HG02981 (cell line): ENCODE data around the gene BUB1B.

Experiments
- ATAC-seq: cut with Tn5 transposase; IDR thresholded peaks from one replicate; pipeline ENCODE4 v1.9.1; 2021; ENCODE audit warnings: mild to moderate bottlenecking, moderate library complexity; ENCODE audit not compliant: unreplicated experiment

BUB1B gene

DNA sequence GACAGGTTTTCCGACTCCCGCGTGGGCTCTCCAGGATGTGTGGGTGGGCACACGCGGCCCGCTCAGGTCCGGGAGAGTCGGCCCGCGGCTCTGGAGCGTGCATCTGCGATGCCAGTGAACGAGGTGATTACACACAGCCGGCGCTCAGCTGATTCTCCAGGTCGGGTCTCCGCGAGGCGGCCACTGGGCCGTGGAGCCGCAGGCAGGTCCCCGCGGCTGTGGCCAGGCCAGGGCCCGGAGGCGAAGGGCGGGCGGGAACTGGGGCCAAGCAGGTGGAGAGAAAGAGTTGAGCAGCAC, 91.2 kb downstream of the BUB1B start:
- no peak for ATAC-seq

- no peak for ATAC-seq
Measured at GRCh38 chr15:40252438-40253166, 91.7 kb downstream of the BUB1B start.

DNA sequence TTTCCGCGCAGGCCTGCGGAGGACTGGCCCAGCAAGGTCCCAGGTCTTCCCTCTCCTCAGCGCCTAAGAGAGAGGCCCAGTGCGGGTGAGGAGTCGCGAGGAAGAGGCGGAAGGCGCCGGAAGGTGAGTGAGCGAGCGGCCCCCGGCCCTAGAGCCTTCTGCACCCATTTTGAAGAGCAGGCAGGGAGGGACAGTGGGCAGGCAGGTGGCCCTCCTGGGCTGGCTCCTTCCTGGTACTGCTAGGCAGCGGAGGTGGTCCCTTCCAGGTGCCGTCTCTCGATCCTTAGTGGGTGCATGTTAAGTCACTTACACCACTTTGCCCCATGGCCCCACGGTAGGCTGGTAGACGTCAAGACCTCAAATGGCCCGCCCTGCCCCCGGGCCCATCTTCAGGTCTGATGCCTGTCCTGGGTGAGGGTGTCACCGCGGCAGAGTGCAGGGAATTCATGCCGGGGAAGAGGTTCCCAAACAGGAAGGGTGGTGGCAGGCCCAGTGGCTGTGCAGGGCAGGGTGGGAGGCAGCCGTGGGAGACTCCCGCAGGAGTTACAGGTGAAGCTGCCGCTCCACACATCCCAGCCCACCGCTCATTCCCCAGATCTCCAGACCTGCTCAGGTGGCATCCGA, 92.4 kb downstream of the BUB1B start:
- no peak for ATAC-seq

GRCh38 chr15:40254452-40254851, 93.6 kb downstream of the BUB1B start:
- no peak for ATAC-seq

DNA sequence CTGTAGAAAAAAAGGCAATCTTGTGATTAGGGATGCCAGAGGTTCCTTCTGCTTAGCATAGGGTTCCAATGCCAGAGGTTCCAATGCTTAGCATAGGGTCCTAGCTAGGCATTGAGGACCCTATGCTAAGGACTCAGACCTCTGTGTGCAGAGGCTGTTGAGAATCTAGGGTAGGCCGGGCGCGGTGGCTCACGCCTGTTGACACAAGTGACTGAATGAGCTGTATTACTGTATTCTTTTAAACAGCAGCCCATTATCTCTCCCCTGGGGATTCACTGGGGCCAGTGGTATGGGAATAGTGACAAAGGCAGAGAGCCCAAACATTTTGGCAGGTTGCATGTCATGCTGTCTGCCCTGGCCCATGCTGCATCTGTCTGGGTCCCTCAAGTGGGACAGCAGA, 94.2 kb downstream of the BUB1B start:
- no peak for ATAC-seq

DNA sequence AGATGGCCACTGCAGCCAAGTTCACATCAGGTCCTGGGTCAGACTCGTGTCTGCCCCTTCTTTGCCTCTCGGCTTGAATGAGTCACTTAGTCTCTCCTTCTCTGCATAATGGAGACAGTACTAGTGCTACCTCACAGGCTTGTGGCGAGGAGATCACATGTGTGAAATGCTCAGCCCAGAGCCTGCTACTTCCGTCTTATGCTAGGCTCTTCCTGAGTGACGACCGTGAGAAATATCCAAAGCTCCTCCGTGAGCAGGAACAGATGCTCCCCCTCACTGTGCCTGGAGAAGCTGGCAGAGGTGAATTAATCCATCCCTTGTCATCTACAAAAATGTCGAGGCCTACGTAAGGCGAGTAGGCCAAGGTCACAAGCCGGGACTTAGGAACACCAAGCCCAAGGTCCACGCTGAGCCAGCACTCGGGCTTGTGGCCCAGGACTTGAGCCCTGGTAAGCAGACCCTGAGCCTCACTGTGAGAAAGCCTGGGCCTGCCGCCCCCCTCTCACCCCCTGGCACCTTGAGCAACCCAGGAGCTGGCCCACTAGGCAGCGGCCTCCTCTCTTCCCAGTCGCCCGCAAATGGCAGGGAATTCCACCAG, 95.9 kb downstream of the BUB1B start:
- ATAC-seq, result no peak

GRCh38 chr15:40257656-40258450, 97.0 kb downstream of the BUB1B start:
- ATAC-seq, result no peak

DNA sequence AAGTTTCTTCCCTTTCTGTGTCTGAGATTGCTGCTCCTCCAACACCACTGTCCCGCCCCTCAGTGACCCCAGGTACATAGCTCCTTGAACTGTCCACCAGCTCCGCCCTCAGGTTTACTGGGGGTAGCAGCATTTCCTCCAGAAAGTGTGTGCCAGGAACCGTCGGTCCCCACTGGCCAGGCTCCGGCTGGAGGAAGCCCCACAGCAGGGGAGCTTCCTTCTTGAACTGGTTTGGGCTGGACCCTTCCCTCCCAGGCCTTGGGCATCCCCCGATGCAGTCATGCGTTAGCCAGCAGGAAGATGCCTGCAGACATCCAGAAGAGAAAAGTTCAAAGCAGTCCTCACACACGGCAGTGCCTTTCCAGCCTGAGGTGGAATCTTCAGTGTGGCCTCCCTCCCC, 97.7 kb downstream of the BUB1B start:
- no peak for ATAC-seq

DNA sequence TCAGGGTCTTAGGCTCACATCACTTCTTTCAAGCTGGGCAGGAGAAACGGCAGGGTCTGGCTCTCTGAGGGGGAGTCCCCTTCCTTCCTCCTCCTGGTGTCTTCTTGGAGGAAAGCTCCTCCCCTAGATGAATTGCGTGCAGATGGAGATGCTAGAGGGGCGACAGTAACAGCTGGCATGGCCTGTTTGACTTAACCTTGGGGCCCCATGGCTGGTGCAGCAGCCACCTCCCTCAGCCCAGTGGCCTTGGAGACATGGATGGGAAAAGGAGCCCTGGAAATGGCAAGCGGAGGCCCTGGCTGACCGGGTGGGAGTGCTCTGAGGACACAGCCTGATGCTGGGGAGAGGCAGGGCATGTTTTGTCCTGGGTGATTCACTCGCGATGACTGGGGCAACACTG, 98.2 kb downstream of the BUB1B start:
- ATAC-seq, result no peak

- ATAC-seq, result no peak
Measured at GRCh38 chr15:40263024-40263754, 102.3 kb downstream of the BUB1B start.

DNA sequence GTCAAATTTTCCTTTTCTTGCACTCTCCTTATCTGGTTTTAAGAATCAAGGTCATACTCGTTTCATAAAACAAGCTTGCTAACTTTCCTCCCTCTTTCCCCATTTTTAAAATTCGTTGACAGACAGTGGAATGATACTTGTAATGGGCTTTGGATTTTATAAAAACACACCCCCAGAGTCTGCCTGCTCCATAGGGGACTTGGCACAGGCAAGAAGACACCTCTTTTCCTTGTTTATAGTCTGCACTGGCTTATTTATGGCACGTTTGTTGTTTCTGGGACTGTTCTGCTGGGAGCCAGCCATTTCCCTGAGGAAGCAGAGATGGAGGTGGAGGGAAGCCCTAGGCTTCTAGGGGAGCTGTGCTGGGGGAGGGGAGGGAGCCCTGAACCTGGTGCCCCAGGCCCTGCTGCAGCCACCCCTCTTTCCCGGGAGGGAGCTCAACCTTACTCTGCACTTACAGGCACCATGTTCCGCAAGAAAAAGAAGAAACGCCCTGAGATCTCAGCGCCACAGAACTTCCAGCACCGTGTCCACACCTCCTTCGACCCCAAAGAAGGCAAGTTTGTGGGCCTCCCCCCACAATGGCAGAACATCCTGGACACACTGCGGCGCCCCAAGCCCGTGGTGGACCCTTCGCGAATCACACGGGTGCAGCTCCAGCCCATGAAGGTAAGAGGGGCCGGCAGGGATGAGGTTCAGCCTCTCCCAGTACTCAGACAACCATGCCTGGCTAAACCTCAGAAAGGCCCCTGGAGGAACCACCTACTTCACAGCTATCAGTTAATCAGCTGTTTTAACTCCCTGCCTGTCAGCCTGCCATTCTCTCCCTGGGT, 103.7 kb downstream of the BUB1B start:
- ATAC-seq, result no peak

DNA sequence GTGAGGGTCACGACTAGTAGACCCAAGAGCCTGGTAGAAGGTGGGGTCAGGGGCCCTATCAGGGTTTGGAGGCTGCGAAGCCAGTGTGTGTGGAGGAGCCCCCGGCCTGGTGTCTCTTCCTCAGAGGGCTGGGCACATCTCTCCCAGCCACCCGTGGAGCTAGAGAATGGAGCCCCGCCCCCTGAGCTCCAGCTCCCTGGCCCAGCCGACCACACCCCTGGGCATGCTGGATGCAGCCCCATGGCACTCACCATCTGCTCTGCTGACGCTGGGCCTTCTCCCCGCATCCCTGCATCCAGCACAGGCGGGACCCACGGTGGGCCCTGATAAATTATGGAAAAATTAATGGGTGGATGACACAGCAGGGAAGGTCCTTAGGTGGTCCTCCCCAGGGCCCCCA, 104.5 kb downstream of the BUB1B start:
- no peak for ATAC-seq

DNA sequence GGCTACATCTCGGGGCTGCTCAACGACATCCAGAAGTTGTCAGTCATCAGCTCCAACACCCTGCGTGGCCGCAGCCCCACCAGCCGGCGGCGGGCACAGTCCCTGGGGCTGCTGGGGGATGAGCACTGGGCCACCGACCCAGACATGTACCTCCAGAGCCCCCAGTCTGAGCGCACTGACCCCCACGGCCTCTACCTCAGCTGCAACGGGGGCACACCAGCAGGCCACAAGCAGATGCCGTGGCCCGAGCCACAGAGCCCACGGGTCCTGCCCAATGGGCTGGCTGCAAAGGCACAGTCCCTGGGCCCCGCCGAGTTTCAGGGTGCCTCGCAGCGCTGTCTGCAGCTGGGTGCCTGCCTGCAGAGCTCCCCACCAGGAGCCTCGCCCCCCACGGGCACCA, 105.0 kb downstream of the BUB1B start:
- ATAC-seq, result no peak

GRCh38 chr15:40266828-40267304, 106.0 kb downstream of the BUB1B start:
- ATAC-seq, result no peak

DNA sequence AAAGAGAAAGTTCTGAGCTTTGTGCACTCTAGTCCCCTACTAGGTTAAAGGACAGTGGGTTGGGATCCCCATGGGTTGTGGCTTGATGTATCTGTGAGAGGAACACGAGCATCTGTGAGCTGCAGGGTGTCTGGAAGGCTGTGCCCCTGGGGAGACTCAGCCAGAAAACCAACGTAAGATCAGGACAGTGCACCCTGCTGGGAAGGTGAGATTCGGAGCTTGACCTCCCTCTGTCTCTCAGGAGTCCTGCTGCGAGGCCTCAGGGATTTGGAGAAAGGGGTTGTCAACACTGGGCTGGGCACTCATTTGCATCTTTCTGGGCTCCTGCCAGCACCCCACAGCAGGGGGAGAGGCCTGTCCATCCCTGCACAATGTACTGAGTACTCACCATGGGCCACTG, 106.8 kb downstream of the BUB1B start:
- ATAC-seq, result no peak

- no peak for ATAC-seq
Measured at GRCh38 chr15:40269604-40270003, 108.7 kb downstream of the BUB1B start.

- no peak for ATAC-seq
Measured at GRCh38 chr15:40270246-40270995, 109.6 kb downstream of the BUB1B start.
